Pons (tissue), 1 donor: ENCODE measurements around the gene ADCY7.
"Not testable (repeated sequence)": the region's sequence is repeated elsewhere in the genome, so short reads cannot be mapped to it uniquely, and the experiment has no call there.

ENCODE experiments used
- DNase-seq: peaks from one replicate; pipeline ENCODE4 v3.0.0-alpha.2; 2016; ENCODE audit warnings: low spot score

ADCY7 gene

DNA sequence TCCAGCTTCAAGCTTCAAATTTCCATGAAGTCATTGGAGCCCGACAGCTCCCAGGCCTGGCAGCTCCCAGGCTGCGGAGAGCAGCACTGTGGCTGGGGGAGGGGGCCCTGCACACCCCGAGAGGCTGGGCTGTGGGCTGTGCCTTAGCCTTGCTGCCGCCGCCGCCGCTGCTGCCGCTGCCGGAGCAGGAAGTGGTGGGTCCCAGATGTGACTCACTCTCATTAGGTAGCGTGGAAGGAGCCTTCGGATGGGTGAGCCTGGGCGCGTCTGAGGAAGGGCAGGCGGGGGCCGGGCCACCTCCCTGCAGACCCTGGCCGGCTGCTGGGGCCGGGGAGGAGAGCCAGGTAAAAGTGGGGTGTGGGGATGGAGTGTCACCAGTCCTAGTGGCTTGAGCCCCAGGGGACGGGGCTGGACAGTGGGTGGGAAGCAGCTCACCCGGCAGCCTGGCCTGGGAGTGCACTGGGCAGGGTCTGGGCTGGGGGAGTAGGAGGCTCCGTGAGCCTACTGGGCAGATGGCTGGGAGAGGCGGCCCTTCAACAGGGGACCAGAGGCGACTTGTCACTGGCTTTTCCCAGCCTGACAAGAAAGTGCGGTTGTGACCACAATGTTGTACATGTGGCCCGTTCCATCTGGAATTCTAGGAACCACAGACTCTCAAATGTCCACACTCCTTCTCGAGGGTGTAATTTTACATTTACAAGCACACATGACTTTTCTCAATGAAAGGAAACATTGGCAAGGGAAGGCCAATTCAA, at the start of gene ADCY7:
ADCY7 (plus strand) TSS at position 215 of the 755 bp plus-strand sequence. CDS start 21,629 bp downstream, outside the sequence.
- DNase-seq: no peak

DNA sequence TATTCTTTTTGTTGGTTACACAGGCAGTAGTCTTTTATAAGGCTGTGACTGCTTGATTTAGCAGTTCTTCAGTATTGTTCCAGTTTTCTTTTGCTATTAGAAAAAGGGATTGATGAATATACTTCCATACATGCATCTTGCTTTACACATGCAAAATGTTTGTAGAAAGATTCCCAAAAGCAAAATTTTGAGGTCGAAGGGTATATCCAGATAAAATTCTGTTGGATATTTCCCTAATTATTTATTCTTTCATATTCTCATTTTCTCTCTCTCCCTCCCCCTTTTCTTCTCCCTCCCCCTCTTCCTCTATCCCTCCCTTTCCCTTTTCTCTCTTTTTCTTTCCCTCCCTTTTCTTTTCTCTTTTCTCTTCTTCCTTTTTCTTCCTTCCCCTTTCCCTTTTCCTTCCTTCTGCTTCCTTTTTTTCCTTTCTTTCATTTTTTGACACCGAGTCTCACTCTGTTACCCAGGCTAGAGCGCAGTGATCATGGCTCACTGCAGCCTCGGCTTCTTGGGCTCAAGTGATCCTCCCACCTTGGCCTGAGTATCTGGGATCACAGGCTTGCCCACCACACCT, 46.9 kb upstream of the ADCY7 start:
- DNase-seq: no peak

GRCh38 chr16:50224286-50224685, 42.1 kb upstream of the ADCY7 start:
- no peak for DNase-seq

- no peak for DNase-seq
These were observed 39.2 kb upstream of the ADCY7 start for GRCh38 chr16:50227120-50227519.

DNA sequence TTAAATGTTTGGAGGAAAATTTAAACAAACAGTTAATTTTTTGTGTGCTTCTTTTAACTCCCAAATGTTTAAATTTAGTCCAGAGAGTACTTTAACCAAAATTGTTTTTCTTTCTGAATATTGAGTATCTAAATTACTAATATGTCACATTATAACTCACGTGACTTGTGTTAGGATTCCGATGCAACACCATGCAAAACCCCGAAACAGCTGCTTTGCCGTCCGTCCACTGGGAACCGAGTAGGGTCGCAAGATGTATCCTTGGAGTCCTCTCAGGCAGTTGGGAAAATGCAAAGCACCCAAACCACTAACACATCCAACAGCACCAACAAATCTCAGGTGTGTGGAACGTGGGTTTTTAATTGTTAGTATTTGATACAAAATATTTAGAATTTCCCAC, 38.7 kb upstream of the ADCY7 start:
- DNase-seq: no peak

GRCh38 chr16:50228364-50228868, 37.9 kb upstream of the ADCY7 start:
- DNase-seq: no peak

- no peak for DNase-seq
These were observed 37.1 kb upstream of the ADCY7 start for GRCh38 chr16:50229149-50229726.

- no peak for DNase-seq
These were observed 31.4 kb upstream of the ADCY7 start for GRCh38 chr16:50234771-50235556.

DNA sequence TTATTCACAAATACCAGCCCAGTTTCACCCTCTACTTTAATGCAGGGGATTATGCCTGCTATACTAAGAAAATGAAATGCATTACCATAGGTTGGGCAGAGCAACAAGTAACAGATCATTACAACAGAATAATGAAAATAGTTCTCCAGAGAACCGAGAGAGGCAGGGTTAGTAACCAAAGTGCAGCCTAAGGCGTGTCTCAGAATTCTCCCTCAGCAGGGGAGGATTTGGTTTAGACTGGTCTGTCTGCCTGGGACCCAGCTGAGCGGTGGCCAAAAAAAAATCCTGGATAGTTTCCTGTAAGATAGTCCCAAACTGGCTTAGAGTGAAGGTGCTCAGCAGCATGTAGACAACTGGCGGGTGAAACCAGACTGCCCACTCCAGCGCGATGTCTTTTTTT, 30.8 kb upstream of the ADCY7 start:
- no peak for DNase-seq

- no peak for DNase-seq
These were observed 28.0 kb upstream of the ADCY7 start for GRCh38 chr16:50238314-50238713.

DNA sequence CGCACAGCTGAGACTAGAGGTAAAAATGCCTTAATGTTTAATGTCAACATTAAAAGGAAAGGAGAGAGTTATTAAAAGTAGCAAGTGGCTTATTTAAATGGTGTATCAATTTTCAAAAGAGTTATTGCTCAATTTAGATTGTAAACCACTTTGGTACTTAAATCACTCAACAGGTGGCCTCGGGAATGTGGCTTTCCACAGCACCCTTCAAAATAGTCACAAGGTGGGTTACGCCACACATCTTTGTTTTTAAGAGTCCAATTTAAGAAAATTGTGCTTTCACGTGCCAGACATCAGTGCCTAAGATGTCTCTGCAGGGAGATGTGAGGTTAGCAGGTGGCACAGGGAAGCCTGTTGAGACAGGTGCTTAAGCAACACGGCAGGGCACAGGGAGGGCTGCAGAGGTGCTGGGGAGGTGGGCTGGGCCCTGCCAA, 27.5 kb upstream of the ADCY7 start:
- DNase-seq: no peak

DNA sequence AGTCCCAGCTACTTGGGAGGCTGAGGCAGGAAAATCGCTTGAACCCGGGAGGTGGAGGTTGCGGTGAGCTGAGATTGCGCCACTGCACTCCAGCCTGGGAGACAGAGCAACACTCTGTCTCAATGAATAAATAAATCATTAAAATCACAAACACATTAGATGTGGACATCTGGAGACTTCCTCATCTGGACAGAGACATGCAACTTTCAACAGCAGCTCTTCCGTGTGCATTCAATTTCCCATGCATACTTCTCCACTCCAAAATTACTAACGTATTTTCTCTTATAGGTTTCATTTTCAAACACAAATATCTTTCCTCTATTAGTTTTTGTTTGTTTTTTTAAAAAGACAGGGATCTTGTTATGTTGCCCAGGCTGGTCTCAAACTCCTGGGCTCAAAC, 23.3 kb upstream of the ADCY7 start:
- DNase-seq: not testable (repeated sequence)

DNA sequence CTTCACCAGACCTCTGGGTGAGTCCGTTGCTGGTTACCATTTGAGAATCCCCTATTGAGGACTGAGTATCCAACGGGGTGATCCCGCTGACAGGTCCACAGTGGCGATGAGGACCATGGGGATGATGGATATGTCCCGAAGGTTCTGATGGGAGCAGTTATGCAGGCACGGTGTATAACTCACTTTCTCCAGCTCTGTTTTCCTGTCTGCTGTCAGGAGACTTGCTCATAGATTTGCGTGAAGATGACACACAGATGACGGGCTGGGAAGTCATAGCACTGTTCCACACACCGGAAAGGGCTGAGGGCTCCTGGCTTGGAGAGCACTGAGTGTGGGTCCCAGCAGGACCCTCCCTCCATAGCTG, 22.2 kb upstream of the ADCY7 start:
- no peak for DNase-seq

- DNase-seq: no peak
These were observed 21.6 kb upstream of the ADCY7 start for GRCh38 chr16:50244504-50245416.

DNA sequence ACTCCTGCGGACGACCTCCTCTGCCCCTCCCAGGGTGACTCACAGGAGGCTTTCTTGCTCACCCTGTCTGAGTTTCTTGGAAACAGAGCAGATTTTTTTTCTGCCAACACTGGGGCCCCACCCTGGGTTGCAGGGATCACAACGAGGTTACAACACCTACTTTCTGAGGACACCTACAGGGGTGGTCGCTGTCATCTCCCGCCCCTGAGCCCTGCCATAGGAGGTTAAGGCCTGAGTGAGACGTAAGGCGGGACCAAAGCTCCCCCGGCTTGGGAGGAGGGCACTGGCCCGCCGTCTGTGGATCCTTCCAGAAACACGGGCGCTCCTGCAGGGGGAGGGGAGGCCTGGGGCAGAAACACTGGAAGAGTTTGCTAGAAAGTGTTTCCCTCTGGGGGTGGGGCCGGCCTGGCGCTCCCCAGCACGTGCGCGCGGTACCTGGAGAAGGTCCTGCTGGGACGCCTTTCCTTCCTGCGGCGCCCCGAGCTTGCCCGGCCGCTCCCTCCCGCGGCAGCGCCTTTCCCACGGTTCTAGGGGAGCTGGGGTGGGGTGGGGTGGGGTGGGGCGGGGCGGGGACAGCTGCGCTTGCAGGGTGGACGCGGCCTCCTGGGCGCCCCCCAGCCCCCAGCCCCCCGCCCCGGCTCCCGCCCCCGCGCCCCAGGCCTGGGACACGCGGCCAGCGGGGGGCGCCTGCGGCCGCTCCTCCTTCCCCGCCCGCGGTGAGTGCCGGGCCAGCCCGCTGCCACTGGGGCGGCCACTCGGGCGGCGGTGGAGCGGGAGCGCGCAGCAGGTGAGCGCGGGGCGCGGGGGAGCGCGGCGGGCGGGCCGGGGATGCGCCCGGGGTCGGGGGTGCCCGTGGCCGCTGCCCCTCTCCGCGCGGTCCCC, 20.7 kb upstream of the ADCY7 start:
- no peak for DNase-seq

- DNase-seq: no peak
These were observed 19.8 kb upstream of the ADCY7 start for GRCh38 chr16:50246299-50247122.

DNA sequence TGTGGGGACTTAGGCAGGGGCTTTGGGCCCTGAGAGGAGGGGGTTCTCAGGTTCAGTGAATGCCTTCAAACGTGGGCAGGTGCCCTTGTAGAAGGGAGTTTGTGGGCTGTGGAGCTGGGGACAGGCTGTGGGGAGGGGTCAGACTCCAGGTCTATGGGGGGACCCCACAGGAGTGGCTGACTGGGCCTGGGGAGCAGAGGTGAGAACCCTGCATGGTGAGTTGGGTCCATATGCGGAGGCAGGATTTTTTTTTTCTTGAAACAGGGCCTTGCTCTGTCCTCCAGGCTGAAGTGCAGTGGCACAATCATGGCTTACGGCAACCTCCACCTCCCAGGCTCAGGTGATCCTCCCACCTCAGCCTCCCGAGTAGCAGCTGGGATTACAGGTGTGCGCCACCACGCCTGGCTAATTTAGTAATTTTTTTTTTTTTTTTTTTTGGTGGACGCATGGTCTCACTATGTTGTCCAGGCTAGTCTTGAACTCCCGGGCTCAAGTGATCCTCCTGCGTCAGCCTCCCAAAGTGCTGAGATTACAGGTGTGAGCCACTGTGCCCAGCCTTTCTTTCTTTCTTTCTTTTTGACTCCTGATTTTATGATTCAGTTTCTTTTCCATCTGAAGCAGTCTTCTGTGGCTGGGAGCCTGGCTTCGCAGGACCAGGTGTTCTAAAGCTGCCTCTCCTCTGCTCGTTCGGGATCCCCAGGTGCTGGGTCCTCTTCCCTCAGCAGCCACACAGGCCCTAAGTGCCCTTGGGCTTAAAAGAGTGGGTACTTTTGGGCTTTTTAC, 19.0 kb upstream of the ADCY7 start:
- no peak for DNase-seq

- DNase-seq: no peak
These were observed 18.3 kb upstream of the ADCY7 start for GRCh38 chr16:50247906-50248608.
